Ectodermal cell (in vitro differentiated cells): ENCODE data around the gene SLC25A23. TPM values are rescaled to one million over a fixed set of nuclear protein-coding genes. Genes with fewer than 3 reads are reported as not detected.
A peak's percentile ranks its signal among the peaks of the same experiment; 100 is the strongest.
"Not testable (repeated sequence)": the region's sequence is repeated elsewhere in the genome, so short reads cannot be mapped to it uniquely, and the experiment has no call there.

Source experiments
- H3K27ac ChIP-seq: 2 replicates; pipeline ENCODE4 v1.7.0; 2013; ENCODE audit warnings: mild to moderate bottlenecking, low read depth, low read length; ENCODE audit not compliant: insufficient read depth, poor library complexity, severe bottlenecking
- H3K27me3 ChIP-seq: 2 replicates; pipeline ENCODE4 v1.7.0; 2013; ENCODE audit warnings: mild to moderate bottlenecking, low read length; ENCODE audit not compliant: insufficient read depth, control insufficient read depth, poor library complexity, severe bottlenecking
- H3K36me3 ChIP-seq: one replicate; pipeline ENCODE4 v1.7.0; 2013; ENCODE audit warnings: low read length; ENCODE audit not compliant: control insufficient read depth, insufficient read depth
- H3K4me1 ChIP-seq: one replicate; pipeline ENCODE4 v1.7.0; 2013; ENCODE audit warnings: low read length; ENCODE audit not compliant: control insufficient read depth, insufficient read depth
- H3K4me3 ChIP-seq: 2 replicates; pipeline ENCODE4 v1.7.0; 2013; ENCODE audit warnings: low read depth, low read length, control low read depth; ENCODE audit not compliant: insufficient read depth
- H3K9me3 ChIP-seq: 2 replicates; pipeline ENCODE4 v1.7.0; 2013; ENCODE audit warnings: mild to moderate bottlenecking, low read length, moderate library complexity; ENCODE audit not compliant: control insufficient read depth
- WGBS, 2 experiments: methylation state at CpG; one replicate each; pipeline ENCODE4 v1.1.7; 2013; ENCODE audit warnings: missing lambda C conversion rate in 2 of 2; 5-methylcytosine and 5-hydroxymethylcytosine counted together
- polyA plus RNA-seq, 4 experiments: library from polyadenylated mRNA; stranded (reverse); fragments of 50-300 nt; gene quantifications; one replicate each; pipeline ENCODE4 v1.2.3, GENCODE V29; 2013

Gene SLC25A23
- polyA plus RNA-seq (2013, experiment 1 of 4) = 56.6 TPM
- polyA plus RNA-seq (2013, experiment 2 of 4) = 52.7 TPM
- polyA plus RNA-seq (2013, experiment 3 of 4) = 40.9 TPM
- polyA plus RNA-seq (2013, experiment 4 of 4) = 44.1 TPM

DNA sequence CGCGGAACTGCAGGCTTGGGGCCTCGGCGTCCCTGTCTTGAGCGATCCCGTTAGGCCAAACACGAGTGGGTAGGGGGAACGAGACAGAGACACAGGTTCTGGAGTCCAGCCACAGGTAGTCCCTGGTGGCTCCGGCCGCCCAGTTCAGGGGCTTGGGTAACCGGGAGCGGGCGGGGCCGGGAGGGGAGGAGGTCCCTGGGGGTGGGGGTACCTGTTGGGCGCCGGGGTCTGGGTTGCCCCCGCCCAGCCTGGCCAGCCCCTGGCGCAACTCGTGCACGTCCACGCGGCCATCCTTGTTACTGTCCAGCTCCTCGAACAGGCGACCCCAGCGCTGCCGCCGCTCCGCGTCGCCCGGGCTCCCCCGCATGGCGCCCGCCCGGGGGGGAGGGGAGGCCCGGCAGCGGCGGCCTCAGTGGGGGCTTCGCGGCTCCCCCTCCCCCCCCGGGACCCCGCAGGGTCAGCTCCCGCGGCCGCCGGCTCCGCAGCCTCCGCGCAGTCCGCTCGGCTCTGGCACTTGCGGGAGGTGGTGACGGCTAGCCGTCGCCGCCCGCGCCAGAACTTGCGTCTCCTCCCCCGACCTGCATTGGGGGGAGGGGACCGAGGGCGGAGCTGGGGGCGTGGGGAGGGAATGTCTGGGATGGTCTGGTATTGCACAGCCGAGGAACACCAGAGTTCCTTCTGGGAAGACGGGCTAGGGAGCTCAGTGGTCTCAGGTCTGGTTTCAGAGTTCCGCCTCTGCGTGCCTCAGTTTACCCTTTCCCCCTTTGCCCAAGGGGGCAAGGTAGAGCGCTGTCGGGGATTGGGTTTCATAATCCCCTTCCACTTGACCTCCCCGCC is at the start of gene SLC25A23:
SLC25A23 (minus strand) TSS at position 531 of the 837 bp plus-strand sequence; CDS start at position 367, 164 bp downstream.
- Histone ChIP-seq H3K36me3 (peaks cover 18% of the 10 kb centered on the region), H3K27me3 (peaks cover 34% of the 10 kb centered on the region), H3K27ac (no peak within 1 kb of the TSS), H3K4me1 (peaks cover 7% of the 10 kb centered on the region), H3K4me3 (peak within 1 kb of the TSS; percentile 55), H3K9me3 (no peaks in the 10 kb centered on the region)
- WGBS, 2 experiments = 1% methylated on average over 70 of the region's 70 CpGs

DNA sequence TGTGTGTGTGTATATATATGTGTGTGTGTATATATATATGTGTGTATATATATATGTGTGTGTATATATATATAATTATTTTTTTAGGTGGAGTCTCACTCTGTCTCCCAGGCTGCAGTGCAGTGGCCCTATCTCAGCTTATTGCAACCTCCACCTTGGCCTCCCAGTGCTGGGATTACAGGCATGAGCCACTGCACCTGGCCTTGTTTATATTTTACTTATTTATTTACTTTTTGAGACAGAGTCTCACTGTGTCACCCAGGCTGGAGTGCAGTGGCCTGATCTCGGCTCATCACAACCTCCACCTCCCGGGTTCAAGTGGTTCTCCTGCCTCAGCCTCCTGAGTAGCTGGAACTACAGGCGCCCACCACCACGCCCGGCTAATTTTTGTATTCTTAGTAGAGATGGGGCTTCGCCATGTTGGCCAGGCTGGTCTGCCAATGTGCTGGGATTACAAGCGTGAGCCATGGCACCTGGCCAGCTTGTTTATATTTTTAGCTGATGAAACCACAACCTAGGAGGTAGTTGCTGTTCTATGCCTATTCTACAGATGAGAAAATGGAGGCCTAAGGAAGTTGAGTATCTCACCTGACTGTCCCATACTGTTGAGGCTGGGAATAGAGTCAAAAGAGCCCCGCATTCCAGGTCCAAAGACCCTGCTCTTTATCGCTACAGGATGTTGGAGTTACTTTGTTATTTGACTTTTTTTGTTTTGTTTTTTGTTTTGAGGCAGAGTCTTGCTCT is 48.6 kb upstream of the SLC25A23 start:
- H3K9me3 ChIP-seq, H3K27ac ChIP-seq, H3K27me3 ChIP-seq, H3K4me1 ChIP-seq, H3K36me3 ChIP-seq, H3K4me3 ChIP-seq: not testable (repeated sequence)
- 92 to 94% methylated on average over 9 of the region's 9 CpGs for WGBS, 2 experiments

DNA sequence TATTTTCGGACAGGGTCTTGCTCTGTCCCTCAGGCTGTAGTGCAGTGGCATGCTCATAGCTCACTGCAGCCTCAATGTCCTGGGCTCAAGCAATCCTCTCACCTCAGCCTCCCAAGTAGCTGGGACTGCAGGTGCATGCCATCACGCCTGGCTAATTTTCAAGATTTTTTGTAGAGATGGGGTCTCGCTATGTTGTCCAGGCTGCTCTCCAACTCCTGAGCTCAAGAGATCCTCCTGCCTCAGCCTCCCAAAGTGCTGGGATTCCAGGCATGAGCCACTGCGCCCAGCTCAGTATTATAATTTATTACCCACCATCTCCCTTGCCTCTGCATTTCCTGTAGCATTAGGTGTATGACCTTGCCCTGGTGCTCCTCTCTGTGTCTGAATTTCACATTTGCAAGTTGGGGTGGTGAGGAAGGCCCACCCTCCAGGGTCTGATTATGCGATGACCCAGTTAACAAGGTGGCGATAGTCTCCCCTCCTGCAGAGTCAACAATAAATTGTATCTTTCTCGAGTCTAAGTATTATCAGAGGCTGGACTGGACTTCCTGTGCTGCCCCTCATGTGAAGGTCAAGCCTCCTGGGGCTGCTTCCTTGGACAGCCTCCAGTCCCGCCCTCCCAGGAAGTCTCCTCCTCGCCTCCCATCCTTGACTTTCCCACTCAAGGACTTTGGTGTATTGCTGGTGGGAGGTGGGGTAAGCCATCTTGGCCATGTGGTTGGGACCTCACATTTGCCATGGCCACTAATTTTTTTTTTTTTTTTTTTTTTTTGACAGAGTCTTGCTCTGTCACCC is 44.0 kb upstream of the SLC25A23 start:
- Histone ChIP-seq H3K36me3 (no peaks in the 10 kb centered on the region), H3K27me3 (peaks cover 31% of the 10 kb centered on the region), H3K4me1 (no peaks in the 10 kb centered on the region), H3K27ac (no peak overlapping the region), H3K4me3 (no peak overlapping the region), H3K9me3 (no peaks in the 10 kb centered on the region)
- WGBS, 2 experiments = 93 to 94% methylated on average over 8 to 9 of the region's 9 CpGs

DNA sequence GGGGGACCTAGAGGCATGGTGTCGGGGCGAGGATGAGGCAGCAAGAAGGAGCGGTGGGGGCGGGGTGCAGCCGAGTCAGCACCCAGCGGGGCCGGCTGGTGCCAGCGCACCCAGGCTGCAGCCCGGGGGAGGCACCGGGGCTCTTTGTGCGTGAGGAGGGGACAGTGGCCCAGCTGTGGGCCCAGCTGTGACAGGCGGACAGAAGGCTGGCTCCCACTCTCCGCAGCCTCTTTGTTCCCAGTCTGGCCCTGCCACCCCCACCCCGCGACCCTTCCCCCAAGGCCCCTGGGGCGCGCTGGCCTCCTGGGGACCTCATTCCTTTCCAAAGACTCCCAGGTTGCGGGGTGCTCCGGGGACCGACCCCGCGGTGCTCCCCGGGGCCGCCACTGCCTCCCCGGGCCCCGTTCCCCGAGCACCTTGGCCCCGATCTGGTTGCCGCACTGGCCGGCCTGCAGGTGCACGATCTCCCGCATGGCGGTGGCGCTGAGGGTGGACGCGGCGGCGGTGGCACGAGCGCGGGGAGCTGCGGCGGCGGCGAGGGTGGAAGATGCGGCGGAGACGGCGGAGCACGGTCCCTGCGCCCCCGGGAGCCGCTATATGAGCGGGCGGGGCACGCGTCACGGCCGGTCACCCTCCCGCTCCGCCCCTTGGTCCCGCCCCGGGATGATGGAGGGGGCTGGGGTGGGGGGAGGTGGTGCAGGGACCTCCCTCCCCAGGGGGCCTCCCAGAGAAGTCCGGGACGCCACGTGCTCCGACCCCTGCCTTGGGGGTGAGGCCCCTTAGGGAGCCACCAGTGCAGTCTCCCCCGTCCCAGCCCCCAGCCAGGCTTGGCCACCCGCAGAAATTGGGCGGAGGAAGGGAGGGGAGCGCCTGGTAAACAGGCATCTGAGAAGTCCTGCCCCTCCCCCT is 42.4 kb upstream of the SLC25A23 start, which contains the start of gene TUBB4A:
TUBB4A (minus strand) TSS at position 570 of the 909 bp plus-strand sequence; CDS start at position 473, 97 bp downstream.
- Histone ChIP-seq H3K27me3 (peaks cover 31% of the 10 kb centered on the region), H3K27ac (no peak within 1 kb of the TSS), H3K4me1 (no peaks in the 10 kb centered on the region), H3K4me3 (peak within 1 kb of the TSS; percentile 60), H3K9me3 (no peaks in the 10 kb centered on the region), H3K36me3 (no peaks in the 10 kb centered on the region)
- WGBS, 2 experiments = 2 to 3% methylated on average over 71 of the region's 71 CpGs

DNA sequence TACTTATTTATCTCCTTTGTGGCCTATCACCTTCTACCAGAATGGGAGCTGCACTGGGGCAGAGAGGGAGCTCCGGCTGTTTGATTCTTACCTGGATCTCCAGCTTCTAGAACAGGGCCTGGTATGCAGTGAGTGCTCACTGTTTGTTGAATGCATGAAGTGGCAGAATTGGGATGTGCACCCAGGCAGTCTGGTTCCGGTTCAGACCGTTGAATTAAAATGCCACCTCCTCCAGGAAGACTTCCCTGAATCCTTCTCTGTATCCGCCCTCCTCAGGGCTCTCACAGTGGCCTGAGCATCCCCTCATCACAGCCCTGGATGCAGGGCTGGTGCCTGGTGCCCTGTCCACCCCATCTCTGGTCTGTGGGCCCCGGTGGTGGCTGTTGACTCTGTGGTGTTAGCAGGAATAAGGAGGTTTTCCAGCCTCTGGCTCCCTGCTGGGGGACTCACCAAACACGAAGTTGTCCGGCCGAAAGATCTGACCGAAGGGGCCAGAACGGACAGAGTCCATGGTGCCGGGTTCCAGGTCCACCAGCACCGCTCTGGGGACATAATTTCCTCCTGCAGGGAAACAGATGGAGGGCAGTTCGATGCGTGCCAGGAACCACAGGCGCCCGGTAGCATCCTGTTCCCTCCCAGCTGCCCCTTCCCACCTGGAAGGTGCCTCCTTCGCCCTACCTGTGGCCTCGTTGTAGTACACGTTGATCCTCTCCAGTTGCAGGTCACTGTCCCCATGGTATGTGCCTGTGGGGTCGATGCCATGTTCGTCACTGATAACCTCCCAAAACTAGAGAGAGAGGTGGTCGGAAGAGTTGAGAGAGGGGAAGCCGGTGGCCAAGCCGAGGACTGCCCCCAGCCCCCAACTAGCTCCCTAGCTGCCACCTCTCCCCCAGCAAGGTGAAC is 41.5 kb upstream of the SLC25A23 start:
- H3K27ac ChIP-seq = no peak overlapping the region
- H3K4me3 ChIP-seq = peak overlapping the region; percentile 60
- H3K27me3 ChIP-seq = peaks cover 31% of the 10 kb centered on the region
- H3K4me1 ChIP-seq = no peaks in the 10 kb centered on the region
- 73% methylated on average over 24 of the region's 24 CpGs for WGBS, 2 experiments
- H3K9me3 ChIP-seq = no peaks in the 10 kb centered on the region
- no peaks in the 10 kb centered on the region for H3K36me3 ChIP-seq

DNA sequence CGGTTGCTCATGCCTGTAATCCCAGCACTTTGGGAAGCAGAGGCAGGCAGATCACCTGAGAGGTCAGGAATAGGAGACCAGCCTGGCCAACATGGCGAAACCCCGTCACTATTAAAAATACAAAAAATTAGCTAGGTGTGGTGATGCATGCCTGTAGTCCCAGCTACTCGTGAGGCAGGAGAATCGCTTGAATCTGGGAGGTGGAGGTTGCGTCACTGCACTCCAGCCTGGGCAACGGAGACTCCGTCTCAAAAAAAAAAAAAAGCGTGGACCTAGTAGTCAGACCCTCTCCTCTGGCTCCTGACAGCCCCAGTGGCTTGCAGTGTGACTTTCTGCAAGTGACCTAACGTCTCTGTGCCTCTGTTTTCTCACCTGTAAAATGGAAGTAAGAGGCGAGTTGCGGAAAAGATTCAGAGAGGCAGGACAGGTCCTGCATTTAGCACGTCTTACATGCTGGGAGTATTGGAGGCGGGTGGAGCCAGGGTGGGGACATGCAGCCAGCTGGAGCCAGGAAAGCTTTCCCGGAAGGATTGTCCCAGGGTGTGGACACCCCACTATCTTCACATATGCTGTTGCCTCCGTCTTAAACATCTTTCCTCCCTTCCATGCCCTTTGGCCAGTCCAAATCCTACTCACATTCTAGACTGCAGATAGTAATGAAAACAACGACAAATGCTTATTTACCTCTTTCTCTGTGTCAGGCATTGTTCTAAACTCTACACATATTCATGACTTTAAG is 39.6 kb upstream of the SLC25A23 start:
- H3K9me3 ChIP-seq = no peaks in the 10 kb centered on the region
- no peaks in the 10 kb centered on the region for H3K36me3 ChIP-seq
- H3K27ac ChIP-seq = no peak overlapping the region
- H3K4me3 ChIP-seq = no peak overlapping the region
- WGBS, 2 experiments = 87 to 88% methylated on average over 17 of the region's 17 CpGs
- no peaks in the 10 kb centered on the region for H3K4me1 ChIP-seq
- H3K27me3 ChIP-seq = peaks cover 31% of the 10 kb centered on the region

DNA sequence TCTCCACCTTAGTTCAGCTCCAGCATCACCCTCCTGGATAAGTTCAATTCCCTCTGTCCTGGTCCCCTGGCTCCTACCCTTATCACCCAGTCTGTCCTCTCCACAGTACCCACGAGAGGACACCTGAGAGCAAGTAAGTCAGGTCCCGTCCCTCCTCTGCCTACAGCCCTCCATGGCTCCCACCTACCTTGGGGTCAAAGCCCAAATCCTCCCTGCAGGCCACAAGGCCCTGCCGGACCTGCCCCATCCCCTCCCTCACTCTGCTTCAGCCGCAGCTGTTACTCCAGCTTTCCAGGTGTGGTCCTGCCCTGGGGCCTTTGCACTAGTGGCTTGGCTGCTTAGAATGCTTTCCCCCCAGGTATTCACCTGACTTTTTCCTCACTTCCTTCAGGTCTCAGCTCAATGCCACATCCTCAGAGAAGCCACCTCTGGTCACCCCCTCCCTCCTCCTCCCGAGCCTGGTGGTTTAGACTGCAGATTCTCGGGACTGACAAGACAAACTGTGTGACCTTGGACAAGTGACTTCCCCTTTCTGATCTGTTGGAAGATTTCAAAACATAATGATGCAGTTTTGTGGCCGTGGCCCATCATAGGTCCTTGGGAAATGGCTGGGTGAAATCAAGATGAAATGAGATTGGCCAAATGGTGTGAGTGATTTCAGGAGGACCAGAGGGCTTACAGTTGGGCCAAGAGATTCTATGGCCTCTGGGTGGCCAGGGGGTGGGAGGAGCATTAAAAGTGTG is 38.9 kb upstream of the SLC25A23 start:
- Histone ChIP-seq H3K36me3 (no peaks in the 10 kb centered on the region), H3K4me1 (no peaks in the 10 kb centered on the region), H3K4me3 (no peak overlapping the region), H3K27me3 (peaks cover 31% of the 10 kb centered on the region), H3K27ac (no peak overlapping the region), H3K9me3 (no peaks in the 10 kb centered on the region)
- WGBS, 2 experiments = 90% methylated on average over 7 of the region's 7 CpGs

DNA sequence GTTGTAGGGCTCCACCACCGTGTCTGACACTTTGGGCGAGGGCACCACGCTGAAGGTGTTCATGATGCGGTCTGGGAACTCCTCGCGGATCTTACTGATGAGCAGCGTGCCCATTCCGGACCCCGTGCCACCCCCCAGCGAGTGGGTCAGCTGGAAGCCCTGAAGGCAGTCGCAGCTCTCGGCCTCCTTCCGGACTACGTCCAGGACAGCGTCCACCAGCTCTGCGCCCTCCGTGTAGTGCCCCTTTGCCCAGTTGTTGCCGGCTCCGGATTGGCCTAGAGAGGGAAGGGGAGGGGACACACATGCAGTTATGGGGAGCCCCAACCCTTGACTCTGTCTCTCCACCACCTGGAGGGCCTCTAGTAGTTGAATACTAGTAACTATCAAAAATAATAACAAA is 36.4 kb upstream of the SLC25A23 start:
- no peaks in the 10 kb centered on the region for H3K4me1 ChIP-seq
- peaks cover 7% of the 10 kb centered on the region for H3K27me3 ChIP-seq
- no peak overlapping the region for H3K27ac ChIP-seq
- H3K4me3 ChIP-seq = no peak overlapping the region
- WGBS, 2 experiments = 94 to 95% methylated on average over 19 of the region's 19 CpGs
- no peaks in the 10 kb centered on the region for H3K9me3 ChIP-seq
- H3K36me3 ChIP-seq = no peaks in the 10 kb centered on the region
